ENCODE data around the gene ZNF639. TPM values are rescaled to one million over a fixed set of nuclear protein-coding genes. Genes with fewer than 3 reads are reported as not detected.

Gene ZNF639
- total and polyA plus RNA-seq, 5 experiments from 2014 or later, result 56.5 to 65.2 (median 63.0) TPM

- POLR2A ChIA-PET, result interaction anchor here (0.6 to 6.0 kb wide), 12 partner anchors 24 to 1589 kb away, joined by 3 to 72 read pairs (median 4); partner anchors contain the start of genes FXR1, MFN1, MRPL47 and NDUFB5
- ATAC-seq (peak; percentile 48 to 56), DNase-seq (peak; percentile 39 to 81 (median 64))
- H3K4me3 Mint-ChIP-seq, result peak overlapping the region; percentile 83 to 97 (median 88)
- H3K27me3 Mint-ChIP-seq, result no peaks in the 10 kb centered on the region
- peak overlapping the region; percentile 92 to 96 (median 95) for H3K27ac Mint-ChIP-seq
- H3K9me3 Mint-ChIP-seq, result no peaks in the 10 kb centered on the region
- H3K4me1 Mint-ChIP-seq, result peaks cover 13 to 45% (median 38%) of the 10 kb centered on the region in 4 donors
- peaks cover 0 to 33% (median 0%) of the 10 kb centered on the region in 3 donors for H3K36me3 Mint-ChIP-seq
Observed at GRCh38 chr3:179323197-179324110, 623 bp downstream of the ZNF639 start.

- Mint-ChIP-seq H3K36me3 (peaks cover 0 to 41% (median 0%) of the 10 kb centered on the region in 3 donors), H3K9me3 (no peaks in the 10 kb centered on the region), H3K4me3 (peak overlapping the region; percentile 83 to 97 (median 88)), H3K27ac (peak overlapping the region; percentile 92 to 96 (median 95)), H3K27me3 (no peaks in the 10 kb centered on the region), H3K4me1 (peaks cover 13 to 45% (median 38%) of the 10 kb centered on the region in 4 donors)
- DNase-seq (peak in 3 of 10 donors; percentile 19 to 41 (median 33)), ATAC-seq (peak in 1 of 2 donors; percentile 18)
- POLR2A ChIA-PET, result interaction anchor here (1.4 to 6.0 kb wide), 4 partner anchors 23 to 309 kb away, joined by 3 to 72 read pairs (median 16); partner anchors contain the start of genes MFN1 and PIK3CA
Observed at GRCh38 chr3:179324270-179324754, 1.5 kb downstream of the ZNF639 start.

GRCh38 chr3:179330438-179330837 is 7.6 kb downstream of the ZNF639 start:
- Mint-ChIP-seq H3K27ac (no peak overlapping the region), H3K27me3 (no peaks in the 10 kb centered on the region), H3K4me3 (no peak overlapping the region), H3K4me1 (peaks cover 1 to 14% (median 5%) of the 10 kb centered on the region in 4 donors), H3K36me3 (peaks cover 4 to 89% (median 10%) of the 10 kb centered on the region in 3 donors), H3K9me3 (no peaks in the 10 kb centered on the region)
- DNase-seq (no peak), ATAC-seq (no peak)
- POLR2A ChIA-PET, result no interaction called here

- ATAC-seq (no peak), DNase-seq (no peak)
- peaks cover 4 to 93% (median 19%) of the 10 kb centered on the region in 3 donors for H3K36me3 Mint-ChIP-seq
- no peaks in the 10 kb centered on the region for H3K27me3 Mint-ChIP-seq
- H3K27ac Mint-ChIP-seq, result no peak overlapping the region
- H3K4me1 Mint-ChIP-seq, result peaks cover 0 to 6% (median 3%) of the 10 kb centered on the region in 4 donors
- H3K9me3 Mint-ChIP-seq, result no peaks in the 10 kb centered on the region
- H3K4me3 Mint-ChIP-seq, result no peak overlapping the region
- POLR2A ChIA-PET, result no interaction called here
Observed at GRCh38 chr3:179332240-179332639, 9.4 kb downstream of the ZNF639 start.

- peaks cover 0 to 6% (median 1%) of the 10 kb centered on the region in 4 donors for H3K4me1 Mint-ChIP-seq
- H3K27ac Mint-ChIP-seq, result peak overlapping the region in 1 of 10 donors; percentile 15
- H3K27me3 Mint-ChIP-seq, result no peaks in the 10 kb centered on the region
- H3K9me3 Mint-ChIP-seq, result no peaks in the 10 kb centered on the region
- no peak overlapping the region for H3K4me3 Mint-ChIP-seq
- H3K36me3 Mint-ChIP-seq, result peaks cover 4 to 93% (median 26%) of the 10 kb centered on the region in 3 donors
- DNase-seq (no peak), ATAC-seq (no peak)
- POLR2A ChIA-PET, result no interaction called here
Observed at GRCh38 chr3:179333084-179333483, 10.3 kb downstream of the ZNF639 start.

GRCh38 chr3:179336345-179336929 is 13.6 kb downstream of the ZNF639 start:
- Mint-ChIP-seq H3K27ac (peak overlapping the region in 1 of 10 donors; percentile 36), H3K9me3 (no peaks in the 10 kb centered on the region), H3K4me3 (no peak overlapping the region), H3K4me1 (peaks cover 0 to 6% (median 1%) of the 10 kb centered on the region in 4 donors), H3K36me3 (peaks cover 0 to 66% (median 26%) of the 10 kb centered on the region in 3 donors), H3K27me3 (no peaks in the 10 kb centered on the region)
- POLR2A ChIA-PET, result interaction anchor here (1.2 kb wide), 1 partner anchor 10 kb away, joined by 3 read pairs; the partner anchor contains the start of gene MFN1
- DNase-seq (no peak), ATAC-seq (no peak)

- peak within 1 kb of the TSS; percentile 95 to 100 (median 97) for H3K4me3 Mint-ChIP-seq
- peaks cover 6 to 45% (median 24%) of the 10 kb centered on the region in 4 donors for H3K4me1 Mint-ChIP-seq
- no peaks in the 10 kb centered on the region for H3K9me3 Mint-ChIP-seq
- no peaks in the 10 kb centered on the region for H3K27me3 Mint-ChIP-seq
- DNase-seq (peak; percentile 73 to 95 (median 86)), ATAC-seq (peak; percentile 96 to 99)
- peaks cover 0 to 21% (median 4%) of the 10 kb centered on the region in 3 donors for H3K36me3 Mint-ChIP-seq
- POLR2A ChIA-PET, result interaction anchor here (1.4 to 2.8 kb wide), 4 partner anchors 10 to 215 kb away, joined by 3 to 27 read pairs (median 12); partner anchors contain the start of genes ACTL6A, PIK3CA and ZNF639
- H3K27ac Mint-ChIP-seq, result peak within 1 kb of the TSS; percentile 91 to 99 (median 97)
Observed at GRCh38 chr3:179347345-179348194, 24.7 kb downstream of the ZNF639 start, which contains the start of gene MFN1. Gene MFN1 (plus strand): TSS chr3:179347709. CDS start chr3:179348852, 1,143 bp downstream.

GRCh38 chr3:179348325-179349013 is 25.6 kb downstream of the ZNF639 start:
- Mint-ChIP-seq H3K27ac (peak overlapping the region; percentile 35 to 99 (median 92)), H3K9me3 (no peaks in the 10 kb centered on the region), H3K4me1 (peaks cover 6 to 45% (median 26%) of the 10 kb centered on the region in 4 donors), H3K4me3 (peak overlapping the region; percentile 95 to 100 (median 97)), H3K36me3 (peaks cover 0 to 27% (median 5%) of the 10 kb centered on the region in 3 donors), H3K27me3 (no peaks in the 10 kb centered on the region)
- ATAC-seq, result no peak
- POLR2A ChIA-PET, result interaction anchor here (2.6 to 2.8 kb wide), 2 partner anchors 25 to 200 kb away, joined by 19 to 27 read pairs; partner anchors contain the start of genes PIK3CA and ZNF639
- peak in 1 of 10 donors; percentile 8 for DNase-seq

GRCh38 chr3:179355996-179356395 is 33.2 kb downstream of the ZNF639 start:
- Mint-ChIP-seq H3K4me1 (peaks cover 11 to 40% (median 24%) of the 10 kb centered on the region in 4 donors), H3K36me3 (peaks cover 0 to 93% (median 37%) of the 10 kb centered on the region in 3 donors), H3K9me3 (no peaks in the 10 kb centered on the region), H3K27me3 (no peaks in the 10 kb centered on the region), H3K4me3 (no peak overlapping the region), H3K27ac (peak overlapping the region in 4 of 10 donors; percentile 13 to 73 (median 34))
- ATAC-seq (no peak), DNase-seq (no peak)
- POLR2A ChIA-PET, result no interaction called here

- H3K36me3 Mint-ChIP-seq, result peaks cover 9 to 84% (median 29%) of the 10 kb centered on the region in 3 donors
- no peaks in the 10 kb centered on the region for H3K27me3 Mint-ChIP-seq
- ATAC-seq (no peak), DNase-seq (no peak)
- no peak overlapping the region for H3K27ac Mint-ChIP-seq
- H3K4me1 Mint-ChIP-seq, result peaks cover 0 to 4% (median 0%) of the 10 kb centered on the region in 4 donors
- H3K9me3 Mint-ChIP-seq, result no peaks in the 10 kb centered on the region
- POLR2A ChIA-PET, result no interaction called here
- no peak overlapping the region for H3K4me3 Mint-ChIP-seq
Observed at GRCh38 chr3:179363332-179363731, 40.5 kb downstream of the ZNF639 start.

- POLR2A ChIA-PET, result no interaction called here
- Mint-ChIP-seq H3K4me3 (no peak overlapping the region), H3K27me3 (no peaks in the 10 kb centered on the region), H3K4me1 (no peaks in the 10 kb centered on the region), H3K9me3 (no peaks in the 10 kb centered on the region), H3K36me3 (peaks cover 9 to 63% (median 14%) of the 10 kb centered on the region in 3 donors), H3K27ac (no peak overlapping the region)
- DNase-seq, result no peak
- no peak for ATAC-seq
Observed at GRCh38 chr3:179369621-179370020, 46.8 kb downstream of the ZNF639 start.
